ENCODE data around the gene CD1E. TPM values are rescaled to one million over a fixed set of nuclear protein-coding genes. Genes with fewer than 3 reads are reported as not detected.

CD1E gene
- polyA plus RNA-seq, 3 donors, result 3.1 to 6.3 (median 3.3) TPM

- Histone ChIP-seq H3K79me2 (ENCODE audit: insufficient read depth, low read length) (no peaks in the 10 kb centered on the region), H3K4me1 (ENCODE audit: control insufficient read depth in 1 of 2, insufficient read depth in 2 of 2, low read length in 2 of 2) (peaks cover 54 to 63% of the 10 kb centered on the region in 2 donors), H3K4me2 (replicated peaks; ENCODE audit: extremely low read depth, low read length, poor library complexity, severe bottlenecking) (no peak overlapping the region), H3K9ac (ENCODE audit: insufficient read depth, low read length, poor library complexity, severe bottlenecking) (no peak overlapping the region), H3K9me3 (replicated peaks in 1 of 2; ENCODE audit: control insufficient read depth in 1 of 2, insufficient read depth in 1 of 2, low read length in 2 of 2) (no peaks in the 10 kb centered on the region), H3K36me3 (replicated peaks in 1 of 2; ENCODE audit: control insufficient read depth in 1 of 2, insufficient read depth in 2 of 2, low read length in 2 of 2) (no peaks in the 10 kb centered on the region), H3K4me3 (replicated peaks in 1 of 3; ENCODE audit: low read depth in 2 of 3, low read length in 3 of 3) (no peak overlapping the region), H2AFZ (ENCODE audit: insufficient read depth, low read depth, low read length, poor library complexity, severe bottlenecking) (no peak overlapping the region), H3K27ac (ENCODE audit: low read depth in 1 of 2, low read length in 2 of 2) (no peak overlapping the region), H3K27me3 (ENCODE audit: control insufficient read depth in 2 of 2, insufficient read depth in 2 of 2, low read length in 2 of 2) (no peaks in the 10 kb centered on the region), H4K20me1 (ENCODE audit: insufficient read depth, low read length) (no peaks in the 10 kb centered on the region)
- intact Hi-C loops (cut with micrococcal nuclease), result loop anchor here in 1 of 2 donors (5.0 kb wide), 2 partner anchors 39 to 84 kb away; no protein-coding TSS in a partner anchor
- Mint-ChIP-seq H3K27me3 (ENCODE audit: low read depth in 3 of 3) (peaks cover 0 to under 1% (median 0%) of the 10 kb centered on the region in 3 donors), H3K4me1 (peaks cover 21% of the 10 kb centered on the region), H3K9me3 (peaks cover 0 to 9% (median 1%) of the 10 kb centered on the region in 7 donors), H3K27ac (no peak overlapping the region), H3K4me3 (no peak overlapping the region), H3K36me3 (peaks cover 0 to 6% of the 10 kb centered on the region in 2 donors)
- WGBS (ENCODE audit: insufficient coverage), result 100% methylated on average over 1 of the region's 1 CpG
- TF ChIP-seq, protein P1, sequence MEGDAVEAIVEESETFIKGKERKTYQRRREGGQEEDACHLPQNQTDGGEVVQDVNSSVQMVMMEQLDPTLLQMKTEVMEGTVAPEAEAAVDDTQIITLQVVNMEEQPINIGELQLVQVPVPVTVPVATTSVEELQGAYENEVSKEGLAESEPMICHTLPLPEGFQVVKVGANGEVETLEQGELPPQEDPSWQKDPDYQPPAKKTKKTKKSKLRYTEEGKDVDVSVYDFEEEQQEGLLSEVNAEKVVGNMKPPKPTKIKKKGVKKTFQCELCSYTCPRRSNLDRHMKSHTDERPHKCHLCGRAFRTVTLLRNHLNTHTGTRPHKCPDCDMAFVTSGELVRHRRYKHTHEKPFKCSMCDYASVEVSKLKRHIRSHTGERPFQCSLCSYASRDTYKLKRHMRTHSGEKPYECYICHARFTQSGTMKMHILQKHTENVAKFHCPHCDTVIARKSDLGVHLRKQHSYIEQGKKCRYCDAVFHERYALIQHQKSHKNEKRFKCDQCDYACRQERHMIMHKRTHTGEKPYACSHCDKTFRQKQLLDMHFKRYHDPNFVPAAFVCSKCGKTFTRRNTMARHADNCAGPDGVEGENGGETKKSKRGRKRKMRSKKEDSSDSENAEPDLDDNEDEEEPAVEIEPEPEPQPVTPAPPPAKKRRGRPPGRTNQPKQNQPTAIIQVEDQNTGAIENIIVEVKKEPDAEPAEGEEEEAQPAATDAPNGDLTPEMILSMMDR (IDR thresholded peaks at IDR 0.05), result no peak
- no peak for DNase-seq
Observed at GRCh38 chr1:158331106-158331425, 22.6 kb upstream of the CD1E start.

- no CpG with 5 or more reads among the region's 2 CpGs for WGBS (ENCODE audit: insufficient coverage)
- TF ChIP-seq, protein P1 (IDR thresholded peaks at IDR 0.05), result no peak
- intact Hi-C loops (cut with micrococcal nuclease), result loop anchor here in 1 of 2 donors (5.0 kb wide), 2 partner anchors 39 to 84 kb away; no protein-coding TSS in a partner anchor
Observed at GRCh38 chr1:158331481-158332150, 22.1 kb upstream of the CD1E start, which contains the start of gene CD1B. TSS of gene CD1B (minus strand) at chr1:158331531. CDS start at chr1:158331423, 108 bp downstream.

More at GRCh38 chr1:158331481-158332150, 22.1 kb upstream of the CD1E start, which contains the start of gene CD1B:
- DNase-seq, result no peak
- Histone ChIP-seq H3K27me3 (ENCODE audit: control insufficient read depth in 2 of 2, insufficient read depth in 2 of 2, low read length in 2 of 2) (no peaks in the 10 kb centered on the region), H3K27ac (ENCODE audit: low read depth in 1 of 2, low read length in 2 of 2) (no peak within 1 kb of the TSS), H3K4me3 (replicated peaks in 1 of 3; ENCODE audit: low read depth in 2 of 3, low read length in 3 of 3) (no peak within 1 kb of the TSS), H3K4me2 (replicated peaks; ENCODE audit: extremely low read depth, low read length, poor library complexity, severe bottlenecking) (no peak within 1 kb of the TSS), H3K36me3 (replicated peaks in 1 of 2; ENCODE audit: control insufficient read depth in 1 of 2, insufficient read depth in 2 of 2, low read length in 2 of 2) (no peaks in the 10 kb centered on the region), H4K20me1 (ENCODE audit: insufficient read depth, low read length) (no peaks in the 10 kb centered on the region), H3K79me2 (ENCODE audit: insufficient read depth, low read length) (no peaks in the 10 kb centered on the region), H3K9ac (ENCODE audit: insufficient read depth, low read length, poor library complexity, severe bottlenecking) (no peak within 1 kb of the TSS), H3K9me3 (replicated peaks in 1 of 2; ENCODE audit: control insufficient read depth in 1 of 2, insufficient read depth in 1 of 2, low read length in 2 of 2) (no peaks in the 10 kb centered on the region), H3K4me1 (ENCODE audit: control insufficient read depth in 1 of 2, insufficient read depth in 2 of 2, low read length in 2 of 2) (peaks cover 54 to 63% of the 10 kb centered on the region in 2 donors), H2AFZ (ENCODE audit: insufficient read depth, low read depth, low read length, poor library complexity, severe bottlenecking) (peak within 1 kb of the TSS; percentile 1)
- Mint-ChIP-seq H3K27ac (no peak within 1 kb of the TSS), H3K9me3 (peaks cover 0 to 9% (median 1%) of the 10 kb centered on the region in 7 donors), H3K27me3 (ENCODE audit: low read depth in 3 of 3) (no peaks in the 10 kb centered on the region), H3K4me3 (no peak within 1 kb of the TSS), H3K36me3 (peaks cover 0 to 6% of the 10 kb centered on the region in 2 donors), H3K4me1 (peaks cover 21% of the 10 kb centered on the region)

All from CD14-positive monocyte (primary cell).